T-helper 1 cell treated with Interleukin-12 subunit alpha and Interleukin-12 subunit beta and Interleukin-4 antibody, amounts not matched to agents 30 ng/mL and 1 ng/mL, for 36 hours (primary cell): ENCODE data around the gene HMGN2. TPM values are rescaled to one million over a fixed set of nuclear protein-coding genes. Genes with fewer than 3 reads are reported as not detected.
"Not testable (repeated sequence)": the region's sequence is repeated elsewhere in the genome, so short reads cannot be mapped to it uniquely, and the experiment has no call there.

Experiments used
- intact Hi-C: fragments of 100-400 bp; cut with micrococcal nuclease; formaldehyde crosslinking; loops from one replicate; pipeline ENCODE4 v1.15.1; 2024
- total RNA-seq: library from RNA; stranded (reverse); gene quantifications from 2 replicates; pipeline ENCODE4 v1.2.3, GENCODE V29; 2022

The HMGN2 gene
- total RNA-seq, 1 donor from 2014 or later = 675 TPM

- intact Hi-C loops = loop anchor here (10.0 kb wide), 3 partner anchors 1041 to 1831 kb away; partner anchors contain the start of genes MACO1, RSRP1 and SRRM1
Observed at GRCh38 chr1:26475989-26476388, 3.7 kb downstream of the HMGN2 start.

- intact Hi-C loops = loop anchor here (10.0 kb wide), 3 partner anchors 1042 to 1832 kb away; partner anchors contain the start of genes MACO1, RSRP1 and SRRM1
Observed at GRCh38 chr1:26476958-26477357, 4.7 kb downstream of the HMGN2 start.

- intact Hi-C loops = loop anchor here (10.0 kb wide), 3 partner anchors 1043 to 1833 kb away; partner anchors contain the start of genes MACO1, RSRP1 and SRRM1
Observed at GRCh38 chr1:26477446-26478152, 5.4 kb downstream of the HMGN2 start.

DNA sequence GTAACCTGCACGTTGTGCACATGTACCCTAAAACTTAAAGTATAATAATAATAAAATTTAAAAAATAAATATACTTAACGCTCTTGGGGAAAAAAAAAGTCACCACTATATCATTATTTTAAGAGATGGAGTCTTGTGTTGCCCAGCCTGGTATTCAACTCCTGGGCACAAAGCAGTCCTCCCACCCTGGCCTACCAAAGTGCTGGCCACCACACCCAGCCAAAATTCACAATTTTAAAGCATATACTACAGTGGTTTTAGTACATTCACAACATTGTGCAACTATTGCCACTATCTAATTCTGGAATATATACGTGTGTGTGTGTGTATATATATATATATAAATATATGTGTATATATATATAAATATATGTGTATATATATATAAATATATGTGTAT lies 5.9 kb downstream of the HMGN2 start:
- intact Hi-C loops = loop anchor here (10.0 kb wide), 3 partner anchors 1043 to 1833 kb away; partner anchors contain the start of genes MACO1, RSRP1 and SRRM1

DNA sequence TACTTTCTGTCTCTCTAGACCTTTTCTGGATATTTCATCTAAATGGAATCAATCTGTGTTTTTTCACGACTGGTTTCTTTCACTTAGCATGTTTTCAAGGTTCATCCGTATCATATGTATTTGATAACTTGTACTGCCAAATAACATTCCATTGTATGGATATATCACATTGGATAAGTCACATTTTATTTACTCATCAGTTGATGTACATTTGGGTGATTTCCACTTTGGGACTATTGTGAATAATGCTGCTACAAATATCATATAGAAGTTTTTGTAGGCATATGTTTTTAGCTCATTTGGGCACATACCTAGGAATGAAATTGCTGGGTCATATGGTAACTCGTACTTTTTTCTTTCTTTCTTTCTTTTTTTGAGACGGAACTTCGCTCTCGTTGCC lies 6.7 kb downstream of the HMGN2 start:
- intact Hi-C loops = loop anchor here (10.0 kb wide), 3 partner anchors 1044 to 1834 kb away; partner anchors contain the start of genes MACO1, RSRP1 and SRRM1

GRCh38 chr1:26482921-26483320 lies 10.7 kb downstream of the HMGN2 start:
- intact Hi-C loops = no loop called here

DNA sequence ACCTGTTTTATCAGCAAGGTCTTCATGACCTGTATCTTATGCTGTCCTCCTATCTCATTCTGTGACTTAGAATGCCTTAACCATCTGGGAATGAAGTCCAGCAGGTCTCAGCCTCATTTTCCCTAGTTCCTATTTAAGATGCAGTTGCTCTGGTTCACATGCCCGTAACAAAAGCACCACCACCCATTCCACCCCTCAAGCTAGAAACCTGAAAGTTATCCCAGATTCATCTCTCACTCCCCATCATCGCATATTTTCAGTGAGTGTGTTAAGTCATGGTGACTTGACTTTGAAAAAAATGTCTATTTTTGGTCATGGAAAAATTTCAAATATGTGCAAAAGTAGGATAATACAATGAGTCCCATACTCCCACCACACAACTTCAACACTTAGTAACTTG lies 11.7 kb downstream of the HMGN2 start:
- intact Hi-C loops = no loop called here

DNA sequence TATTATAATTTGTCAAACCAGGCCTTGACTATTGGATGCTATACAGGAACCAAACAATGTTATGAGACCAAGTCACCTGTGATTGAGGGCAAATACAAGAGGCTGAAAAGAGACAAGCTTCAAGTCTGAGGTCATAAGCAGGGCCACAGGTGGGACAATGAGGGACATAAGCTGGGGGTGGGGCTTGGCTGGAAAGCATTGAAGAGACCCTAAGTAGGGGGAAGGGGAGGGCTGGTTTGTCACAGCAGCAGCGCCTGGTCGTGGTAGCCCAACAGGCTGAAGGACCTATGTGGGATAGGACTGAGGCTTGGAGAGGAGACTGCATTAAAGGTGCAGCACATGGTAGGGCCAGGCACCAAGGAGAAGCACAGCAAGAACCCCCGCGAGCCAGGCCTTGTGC lies 17.9 kb downstream of the HMGN2 start:
- intact Hi-C loops = no loop called here

- intact Hi-C loops = no loop called here
Observed at GRCh38 chr1:26493267-26493666, 21.0 kb downstream of the HMGN2 start.

GRCh38 chr1:26493938-26494337 lies 21.7 kb downstream of the HMGN2 start:
- intact Hi-C loops = no loop called here

GRCh38 chr1:26496861-26497260 lies 24.6 kb downstream of the HMGN2 start:
- intact Hi-C loops = no loop called here

GRCh38 chr1:26498894-26499293 lies 26.7 kb downstream of the HMGN2 start:
- intact Hi-C loops = no loop called here

DNA sequence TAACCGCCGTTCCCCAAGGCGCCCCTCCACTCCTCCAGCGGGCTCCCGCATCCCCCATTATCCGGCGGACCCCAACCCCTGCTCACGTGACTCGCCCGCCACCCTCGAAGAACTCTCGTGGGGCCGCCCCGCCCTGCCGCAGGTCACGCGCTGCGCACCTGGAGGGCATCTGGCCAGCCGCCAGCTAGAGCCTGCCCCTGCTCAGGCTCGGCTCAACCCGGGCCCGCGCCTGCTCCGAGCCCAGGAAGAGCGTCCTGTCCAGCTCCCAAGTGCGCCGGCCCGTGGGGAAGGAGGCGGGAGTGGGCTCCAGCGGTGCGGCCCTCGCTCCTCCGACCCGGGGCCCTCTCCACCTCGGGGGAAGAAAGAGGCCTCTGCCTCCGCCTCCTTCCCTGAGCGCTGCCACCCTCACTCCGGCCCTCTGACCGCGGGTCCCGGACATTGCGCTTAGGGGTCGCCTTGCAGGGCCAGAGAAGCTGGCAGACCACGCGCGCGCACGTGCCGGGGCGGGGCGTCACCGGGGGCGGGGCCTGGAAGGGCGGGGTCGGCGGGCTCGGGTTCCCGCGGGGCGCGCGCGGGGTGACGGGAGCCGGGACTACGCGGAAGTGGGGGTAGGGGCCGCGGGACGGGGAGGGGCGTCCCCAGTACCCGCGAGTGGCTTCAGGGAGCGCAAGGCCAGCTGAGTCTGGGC lies 28.4 kb downstream of the HMGN2 start:
- intact Hi-C loops = loop anchor here (1.0 to 5.0 kb wide), 10 partner anchors 27 to 421 kb away; partner anchors contain the start of genes DHDDS, NUDC and RPS6KA1

GRCh38 chr1:26510711-26511110 lies 38.5 kb downstream of the HMGN2 start:
- intact Hi-C loops = not testable (repeated sequence)

DNA sequence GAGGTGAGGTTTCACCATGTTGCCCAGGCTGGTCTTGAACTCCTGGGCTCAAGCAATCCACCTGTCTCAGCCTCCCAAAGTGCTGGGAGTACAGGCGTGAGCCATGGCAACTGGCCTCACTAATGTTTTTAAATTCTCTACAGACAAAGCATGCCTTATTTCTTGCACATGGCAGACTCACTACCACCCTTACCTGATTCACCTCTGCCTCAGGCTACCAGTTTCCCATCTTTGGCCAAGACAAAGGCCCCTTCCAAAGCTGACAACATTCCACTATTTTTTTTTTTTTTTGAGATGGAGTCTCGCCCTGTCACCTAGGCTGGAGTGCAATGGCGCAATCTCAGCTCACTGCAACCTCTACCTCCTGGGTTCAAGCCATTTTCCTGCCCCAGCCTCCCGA lies 43.6 kb downstream of the HMGN2 start:
- intact Hi-C loops = not testable (repeated sequence)

DNA sequence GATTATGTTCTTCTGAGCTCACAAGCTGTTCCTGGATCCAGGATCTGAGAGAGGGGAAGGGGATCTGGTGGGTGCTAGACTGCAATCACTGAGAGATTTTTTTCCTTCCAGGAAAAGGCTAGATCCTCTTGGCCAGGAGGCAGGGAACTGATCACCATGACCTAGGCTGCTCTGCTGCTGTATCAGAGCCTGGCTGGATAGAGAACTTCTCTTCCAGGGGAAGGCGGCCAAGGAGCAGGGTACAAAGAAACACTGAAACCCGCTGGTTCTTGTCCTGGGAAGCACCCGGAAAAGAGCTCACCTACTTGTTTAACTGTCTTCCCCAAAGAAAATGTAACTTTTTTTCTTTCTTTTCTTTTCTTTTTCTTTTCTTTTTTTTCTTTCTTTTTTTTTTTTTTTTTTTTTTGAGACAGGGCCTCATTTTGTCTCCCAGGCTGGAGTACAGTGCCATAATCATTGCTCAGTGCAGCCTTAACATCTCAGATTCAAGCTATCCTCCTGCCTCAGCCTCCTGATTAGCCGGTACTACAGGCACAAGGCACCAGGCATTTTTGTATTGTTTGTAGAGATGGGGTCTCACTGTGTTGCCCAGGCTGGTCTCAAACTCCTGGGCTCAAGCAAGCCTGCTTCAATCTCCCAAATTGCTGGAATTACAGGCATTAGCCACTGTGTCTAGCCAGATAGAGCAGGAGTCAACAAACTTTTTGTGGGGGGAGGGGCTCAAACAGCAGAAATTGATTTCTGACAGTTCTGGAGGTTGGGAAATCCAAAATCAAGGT lies 44.9 kb downstream of the HMGN2 start:
- intact Hi-C loops = no loop called here

DNA sequence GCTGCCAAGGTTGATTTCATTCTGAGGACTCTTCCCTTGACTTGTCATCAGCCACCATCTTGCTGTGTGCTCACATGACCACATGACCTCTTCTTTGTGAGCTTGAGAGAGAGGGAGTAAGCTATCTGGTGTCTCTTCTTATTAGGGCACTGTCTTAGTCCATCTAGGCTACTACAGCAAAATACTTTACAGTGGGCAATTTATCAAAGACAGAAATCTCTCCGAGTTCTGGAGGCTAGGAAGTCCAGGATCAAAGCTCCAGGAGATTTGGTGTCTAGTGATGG lies 45.5 kb downstream of the HMGN2 start:
- intact Hi-C loops = no loop called here

DNA sequence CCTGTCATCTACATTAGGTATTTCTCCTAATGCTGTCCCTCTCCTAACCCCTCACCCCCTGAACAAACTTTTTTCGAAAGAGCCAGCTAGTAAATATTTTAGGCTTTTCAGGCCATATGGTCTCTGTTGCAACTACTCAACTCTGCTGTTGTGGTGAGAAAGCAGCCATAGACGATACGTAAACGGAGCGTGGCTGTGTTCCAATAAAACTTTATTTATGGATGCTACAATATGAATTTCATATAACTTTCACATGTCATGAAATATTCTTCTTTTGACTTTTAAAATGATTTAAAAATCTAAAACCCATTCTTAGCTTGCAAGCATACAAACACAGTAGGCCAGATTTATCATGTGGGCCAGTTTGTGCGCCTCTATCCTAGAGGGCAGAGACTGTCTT lies 46.1 kb downstream of the HMGN2 start:
- intact Hi-C loops = no loop called here

- intact Hi-C loops = no loop called here
Observed at GRCh38 chr1:26520339-26520738, 48.1 kb downstream of the HMGN2 start.

DNA sequence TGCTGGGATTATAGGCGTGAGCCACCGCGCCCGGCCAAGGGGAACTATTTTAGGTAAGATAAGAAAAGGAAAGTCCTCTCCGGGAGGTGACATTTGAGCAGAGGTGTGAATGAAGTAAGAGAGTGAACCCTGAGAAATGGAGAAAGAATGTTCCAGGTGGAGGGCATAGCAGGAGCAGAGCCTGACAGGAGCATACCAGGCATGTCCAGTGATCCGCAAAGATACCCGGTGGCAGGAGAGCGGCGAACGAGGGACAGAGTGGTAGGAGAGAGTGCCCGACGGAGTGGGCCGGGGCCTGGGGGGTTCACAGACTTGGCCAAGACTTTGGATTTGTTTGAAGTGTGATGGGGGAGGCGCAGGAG lies 49.4 kb downstream of the HMGN2 start:
- intact Hi-C loops = no loop called here

GRCh38 chr1:26522073-26522472 lies 49.8 kb downstream of the HMGN2 start:
- intact Hi-C loops = no loop called here

- intact Hi-C loops = no loop called here
Observed at GRCh38 chr1:26524181-26524580, 51.9 kb downstream of the HMGN2 start.
